ENCODE results near the gene FUT3. TPM values are rescaled to one million over a fixed set of nuclear protein-coding genes. Genes with fewer than 3 reads are reported as not detected.
A peak's percentile ranks its signal among the peaks of the same experiment; 100 is the strongest.

FUT3 gene
- total RNA-seq, 1 experiment from 2014 or later = 2.6 TPM

DNA sequence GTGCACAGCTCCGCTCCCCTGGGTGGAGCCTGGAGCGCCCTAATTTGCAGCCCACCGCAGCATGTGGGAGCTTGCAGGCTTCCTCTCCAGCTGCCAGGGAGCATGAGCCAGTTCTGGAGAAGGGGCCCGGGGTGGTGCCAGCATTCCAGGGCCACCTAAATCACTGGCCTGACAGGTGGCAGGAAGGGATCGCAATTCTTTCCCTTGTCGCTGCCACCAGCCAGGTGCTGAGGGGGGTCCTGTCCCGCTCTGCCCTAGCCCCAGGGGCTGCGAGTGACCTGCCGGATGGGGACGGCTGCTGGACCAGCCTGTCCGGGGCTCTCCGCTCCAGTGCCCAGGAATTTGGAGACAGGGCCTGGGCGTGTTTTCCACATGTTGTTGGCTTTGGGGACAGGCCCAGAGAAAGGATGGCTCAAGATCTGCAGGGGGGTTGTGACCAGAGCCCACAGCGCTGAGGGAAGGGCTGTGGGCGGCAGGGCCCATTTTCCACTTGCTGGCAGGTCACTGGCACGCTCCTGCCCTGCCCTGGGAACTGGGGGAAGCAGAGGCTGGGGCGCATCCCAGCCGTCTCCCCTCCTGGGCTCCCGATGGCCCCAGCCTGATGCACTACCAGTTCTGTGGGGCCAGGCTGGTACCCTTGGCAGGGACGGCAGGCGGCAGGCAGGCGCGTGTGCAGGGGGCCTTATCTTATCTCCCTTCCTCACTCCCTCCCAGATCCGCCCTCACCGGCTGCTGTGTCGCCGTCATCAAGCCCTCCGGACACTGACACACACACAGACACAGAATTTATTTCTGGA lies 42.9 kb upstream of the FUT3 start:
- H3K27me3 ChIP-seq (ENCODE audit: insufficient read depth, low read length) = no peaks in the 10 kb centered on the region
- H2AFZ ChIP-seq (ENCODE audit: low read depth, low read length, poor library complexity, severe bottlenecking) = no peak overlapping the region
- H3K4me3 ChIP-seq (replicated peaks in 1 of 2; ENCODE audit: low read depth in 1 of 2, low read length in 2 of 2) = no peak overlapping the region
- 0 out of 4 replicates have a peak, but pooled peaks cover 0 to 7% of the 10 kb centered on the region in 2 experiments for H3K36me3 ChIP-seq (ENCODE audit: control insufficient read depth in 1 of 2, insufficient read depth in 2 of 2, low read length in 2 of 2)
- DNase-seq (ENCODE audit: low read depth, low spot score) (no peak), ATAC-seq (no peak)
- TF ChIP-seq JUND (IDR thresholded peaks at IDR 0.05) = no peak
- no peak for TF ChIP-seq ZNF274 (IDR thresholded peaks at IDR 0.05; ENCODE audit: low read depth, low read length)
- peak; percentile 30; the same call in 1 of the 2 replicates for TF ChIP-seq POLR2AphosphoS5 (IDR thresholded peaks at IDR 0.05; ENCODE audit: low read depth, low read length)
- no peak for TF ChIP-seq EZH2phosphoT487 (IDR thresholded peaks at IDR 0.05; ENCODE audit: borderline replicate concordance)
- H3K27ac ChIP-seq (ENCODE audit: low read depth, low read length) = no peak overlapping the region
- H3K4me1 ChIP-seq (ENCODE audit: control insufficient read depth in 1 of 2, insufficient read depth in 2 of 2, low read length in 2 of 2) = peaks cover 0 to 3% of the 10 kb centered on the region in 2 experiments; a peak in 1 of 4 replicates
- RAD21 ChIA-PET (ENCODE audit: low non-redundant PET in 1 of 2, low total read pairs in 2 of 2, uncharacterized antibody in 2 of 2, unreplicated experiment in 2 of 2) = no interaction called here
- no peaks in the 10 kb centered on the region for H3K9me3 ChIP-seq (ENCODE audit: control insufficient read depth in 1 of 2, insufficient read depth in 1 of 2, low read depth in 1 of 2, low read length in 2 of 2)
- no TSS peak for BruUV-seq (replicated peaks)
- H3K9ac ChIP-seq (ENCODE audit: low read length) = no peak overlapping the region
- POLR2A ChIA-PET = interaction anchor here (1.1 to 1.4 kb wide), 2 partner anchors 10 to 66 kb away, joined by 3 read pairs; no protein-coding TSS in a partner anchor
- H3K9me2 ChIP-seq (ENCODE audit: insufficient read depth) = no peaks in the 10 kb centered on the region
- CTCF ChIA-PET = interaction anchor here (3.7 kb wide), 1 partner anchor 90 kb away, joined by 48 read pairs; the partner anchor contains the start of gene NRTN
- H3K4me2 ChIP-seq (ENCODE audit: low read length) = no peak overlapping the region
- intact Hi-C loops (cut with micrococcal nuclease) = loop anchor here (2.0 kb wide), 1 partner anchor 65 kb away; no protein-coding TSS in a partner anchor
- no peaks in the 10 kb centered on the region for H4K20me1 ChIP-seq (ENCODE audit: insufficient read depth)
- peaks cover 21% of the 10 kb centered on the region; the same call in 1 of the 2 replicates for H3K79me2 ChIP-seq (ENCODE audit: insufficient read depth, low read length)

DNA sequence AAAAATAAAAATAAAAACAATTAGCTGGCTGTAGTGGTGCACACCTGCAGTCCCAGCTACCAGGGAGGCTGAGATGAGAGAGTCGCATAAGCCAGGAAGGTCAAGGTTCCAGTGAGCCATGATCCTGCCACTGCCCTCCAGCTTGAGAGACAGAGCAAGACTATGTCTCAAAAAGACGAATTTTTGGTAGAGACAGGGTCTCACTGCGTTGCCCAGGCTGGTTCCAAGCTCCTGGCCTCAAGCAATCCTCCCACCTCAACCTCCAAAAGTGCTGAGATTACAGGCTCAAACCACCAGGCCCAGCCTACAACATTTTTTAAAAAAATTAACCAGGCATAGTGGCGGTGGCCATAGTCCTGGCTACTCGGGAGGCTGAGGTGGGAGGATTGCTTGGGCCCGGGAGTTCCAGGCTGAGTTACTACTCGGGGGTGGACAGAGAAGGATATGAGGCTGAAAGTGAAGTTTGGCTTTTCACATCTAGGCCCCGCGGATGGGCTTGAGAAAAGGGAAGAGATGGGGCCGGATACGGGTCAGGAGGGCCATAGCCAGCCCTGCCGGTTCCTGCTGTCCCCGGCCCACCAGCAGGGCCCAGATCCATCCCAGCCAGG lies 42.2 kb upstream of the FUT3 start:
- Histone ChIP-seq H4K20me1 (ENCODE audit: insufficient read depth) (no peaks in the 10 kb centered on the region), H2AFZ (ENCODE audit: low read depth, low read length, poor library complexity, severe bottlenecking) (no peak overlapping the region), H3K79me2 (ENCODE audit: insufficient read depth, low read length) (peaks cover 15% of the 10 kb centered on the region; the same call in 1 of the 2 replicates), H3K9ac (ENCODE audit: low read length) (no peak overlapping the region), H3K27ac (ENCODE audit: low read depth, low read length) (no peak overlapping the region), H3K4me2 (ENCODE audit: low read length) (no peak overlapping the region), H3K4me3 (replicated peaks in 1 of 2; ENCODE audit: low read depth in 1 of 2, low read length in 2 of 2) (no peak overlapping the region), H3K9me2 (ENCODE audit: insufficient read depth) (no peaks in the 10 kb centered on the region), H3K27me3 (ENCODE audit: insufficient read depth, low read length) (no peaks in the 10 kb centered on the region), H3K9me3 (ENCODE audit: control insufficient read depth in 1 of 2, insufficient read depth in 1 of 2, low read depth in 1 of 2, low read length in 2 of 2) (no peaks in the 10 kb centered on the region), H3K4me1 (ENCODE audit: control insufficient read depth in 1 of 2, insufficient read depth in 2 of 2, low read length in 2 of 2) (peaks cover 0 to 3% of the 10 kb centered on the region in 2 experiments; a peak in 1 of 4 replicates), H3K36me3 (ENCODE audit: control insufficient read depth in 1 of 2, insufficient read depth in 2 of 2, low read length in 2 of 2) (0 out of 4 replicates have a peak, but pooled peaks cover 0 to 7% of the 10 kb centered on the region in 2 experiments)
- intact Hi-C loops (cut with micrococcal nuclease) = loop anchor here (2.0 kb wide), 1 partner anchor 65 kb away; no protein-coding TSS in a partner anchor
- ChIA-PET POLR2A (interaction anchor here (1.1 to 1.4 kb wide), 2 partner anchors 11 to 65 kb away, joined by 3 read pairs; no protein-coding TSS in a partner anchor), RAD21 (ENCODE audit: low non-redundant PET in 1 of 2, low total read pairs in 2 of 2, uncharacterized antibody in 2 of 2, unreplicated experiment in 2 of 2) (interaction anchor here (0.7 to 1.0 kb wide), 2 partner anchors 85 to 89 kb away, joined by 3 to 4 read pairs; no protein-coding TSS in a partner anchor), CTCF (interaction anchor here (0.6 to 3.7 kb wide), 4 partner anchors 11 to 96 kb away, joined by 3 to 48 read pairs (median 4); partner anchors contain the start of genes NDUFA11 and NRTN)
- BruUV-seq (replicated peaks) = no TSS peak
- TF ChIP-seq EZH2phosphoT487 (IDR thresholded peaks at IDR 0.05; ENCODE audit: borderline replicate concordance) = no peak
- no peak for TF ChIP-seq YY1 (IDR thresholded peaks at IDR 0.05; ENCODE audit: extremely low read depth, insufficient replicate concordance, low read depth, low read length)
- no peak for TF ChIP-seq EZH2 (IDR thresholded peaks at IDR 0.05)
- TF ChIP-seq JUND (IDR thresholded peaks at IDR 0.05) = no peak
- TF ChIP-seq, protein P1, sequence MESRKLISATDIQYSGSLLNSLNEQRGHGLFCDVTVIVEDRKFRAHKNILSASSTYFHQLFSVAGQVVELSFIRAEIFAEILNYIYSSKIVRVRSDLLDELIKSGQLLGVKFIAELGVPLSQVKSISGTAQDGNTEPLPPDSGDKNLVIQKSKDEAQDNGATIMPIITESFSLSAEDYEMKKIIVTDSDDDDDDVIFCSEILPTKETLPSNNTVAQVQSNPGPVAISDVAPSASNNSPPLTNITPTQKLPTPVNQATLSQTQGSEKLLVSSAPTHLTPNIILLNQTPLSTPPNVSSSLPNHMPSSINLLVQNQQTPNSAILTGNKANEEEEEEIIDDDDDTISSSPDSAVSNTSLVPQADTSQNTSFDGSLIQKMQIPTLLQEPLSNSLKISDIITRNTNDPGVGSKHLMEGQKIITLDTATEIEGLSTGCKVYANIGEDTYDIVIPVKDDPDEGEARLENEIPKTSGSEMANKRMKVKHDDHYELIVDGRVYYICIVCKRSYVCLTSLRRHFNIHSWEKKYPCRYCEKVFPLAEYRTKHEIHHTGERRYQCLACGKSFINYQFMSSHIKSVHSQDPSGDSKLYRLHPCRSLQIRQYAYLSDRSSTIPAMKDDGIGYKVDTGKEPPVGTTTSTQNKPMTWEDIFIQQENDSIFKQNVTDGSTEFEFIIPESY (IDR thresholded peaks at IDR 0.05; ENCODE audit: extremely low read depth, insufficient replicate concordance, low read length) = no peak
- TF ChIP-seq SP1 (IDR thresholded peaks at IDR 0.05; ENCODE audit: low read depth) = no peak
- ATAC-seq = no peak
- DNase-seq (ENCODE audit: low read depth, low spot score) = no peak

Measured in HCT116 (cell line).